ENCODE measurements around the gene ZFAND3. TPM values are rescaled to one million over a fixed set of nuclear protein-coding genes. Genes with fewer than 3 reads are reported as not detected.

The ZFAND3 gene
- total and polyA plus RNA-seq, 2 experiments from 2014 or later = 36.5 to 50.0 TPM

DNA sequence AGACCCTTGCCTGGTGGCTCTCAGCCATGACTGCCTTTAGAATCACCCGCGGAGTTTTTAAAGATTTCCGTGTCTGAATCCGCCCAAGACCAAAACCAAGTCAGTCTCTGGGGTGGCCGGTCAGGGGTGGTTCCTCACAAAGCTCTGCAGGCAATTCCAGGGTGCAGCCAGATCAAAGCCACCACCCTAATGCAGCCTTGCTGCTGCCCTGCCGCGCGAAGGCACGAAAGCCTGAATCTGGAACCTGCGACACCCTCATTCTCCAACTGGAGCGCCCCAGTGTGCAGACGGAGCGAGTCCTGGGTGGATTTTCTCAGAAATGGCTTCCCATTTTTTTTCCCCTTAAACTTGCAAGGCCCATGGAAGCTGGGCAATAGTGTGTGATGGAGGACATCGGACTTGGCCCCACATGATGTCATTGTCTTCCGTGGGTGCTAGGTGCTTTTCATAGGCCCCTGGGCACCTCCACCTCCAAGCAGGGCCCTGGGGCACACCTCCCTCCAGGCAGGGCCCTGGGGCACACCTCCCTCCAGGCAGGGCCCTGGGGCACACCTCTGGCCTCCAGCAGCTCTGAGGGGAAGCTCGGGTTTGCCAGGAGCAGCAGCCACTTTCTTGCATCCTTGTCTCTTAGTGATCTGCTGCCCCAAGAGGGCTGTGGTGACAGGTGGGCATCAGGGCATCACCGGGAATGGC is 343.1 kb downstream of the ZFAND3 start:
- WGBS (ENCODE audit: low lambda C conversion rate, missing lambda C conversion rate) = 98% methylated on average over 17 of the region's 17 CpGs
- Histone ChIP-seq H3K4me2 (no peak overlapping the region), H4K20me1 (ENCODE audit: insufficient read depth, poor library complexity, severe bottlenecking) (no peaks in the 10 kb centered on the region), H3K36me3 (replicated peaks; ENCODE audit: insufficient read depth, low read depth) (no peaks in the 10 kb centered on the region), H3K79me2 (no peaks in the 10 kb centered on the region), H2AFZ (no peak overlapping the region), H3K4me1 (ENCODE audit: insufficient read depth) (no peaks in the 10 kb centered on the region), H3K27ac (no peak overlapping the region), H3K27me3 (no peaks in the 10 kb centered on the region), H3K4me3 (no peak overlapping the region), H3K9me3 (ENCODE audit: low read depth) (no peaks in the 10 kb centered on the region), H3K9me2 (replicated peaks; ENCODE audit: insufficient read depth) (no peaks in the 10 kb centered on the region)
- TF ChIP-seq, protein P1, sequence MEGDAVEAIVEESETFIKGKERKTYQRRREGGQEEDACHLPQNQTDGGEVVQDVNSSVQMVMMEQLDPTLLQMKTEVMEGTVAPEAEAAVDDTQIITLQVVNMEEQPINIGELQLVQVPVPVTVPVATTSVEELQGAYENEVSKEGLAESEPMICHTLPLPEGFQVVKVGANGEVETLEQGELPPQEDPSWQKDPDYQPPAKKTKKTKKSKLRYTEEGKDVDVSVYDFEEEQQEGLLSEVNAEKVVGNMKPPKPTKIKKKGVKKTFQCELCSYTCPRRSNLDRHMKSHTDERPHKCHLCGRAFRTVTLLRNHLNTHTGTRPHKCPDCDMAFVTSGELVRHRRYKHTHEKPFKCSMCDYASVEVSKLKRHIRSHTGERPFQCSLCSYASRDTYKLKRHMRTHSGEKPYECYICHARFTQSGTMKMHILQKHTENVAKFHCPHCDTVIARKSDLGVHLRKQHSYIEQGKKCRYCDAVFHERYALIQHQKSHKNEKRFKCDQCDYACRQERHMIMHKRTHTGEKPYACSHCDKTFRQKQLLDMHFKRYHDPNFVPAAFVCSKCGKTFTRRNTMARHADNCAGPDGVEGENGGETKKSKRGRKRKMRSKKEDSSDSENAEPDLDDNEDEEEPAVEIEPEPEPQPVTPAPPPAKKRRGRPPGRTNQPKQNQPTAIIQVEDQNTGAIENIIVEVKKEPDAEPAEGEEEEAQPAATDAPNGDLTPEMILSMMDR (IDR thresholded peaks at IDR 0.05; ENCODE audit: poor library complexity) = no peak
- TF ChIP-seq EZH2 (IDR thresholded peaks at IDR 0.05; ENCODE audit: borderline replicate concordance) (no peak), EZH2phosphoT487 (IDR thresholded peaks at IDR 0.05; ENCODE audit: low read depth, severe bottlenecking, unreplicated experiment) (no peak)
- DNase-seq (ENCODE audit: low spot score) = no peak

DNA sequence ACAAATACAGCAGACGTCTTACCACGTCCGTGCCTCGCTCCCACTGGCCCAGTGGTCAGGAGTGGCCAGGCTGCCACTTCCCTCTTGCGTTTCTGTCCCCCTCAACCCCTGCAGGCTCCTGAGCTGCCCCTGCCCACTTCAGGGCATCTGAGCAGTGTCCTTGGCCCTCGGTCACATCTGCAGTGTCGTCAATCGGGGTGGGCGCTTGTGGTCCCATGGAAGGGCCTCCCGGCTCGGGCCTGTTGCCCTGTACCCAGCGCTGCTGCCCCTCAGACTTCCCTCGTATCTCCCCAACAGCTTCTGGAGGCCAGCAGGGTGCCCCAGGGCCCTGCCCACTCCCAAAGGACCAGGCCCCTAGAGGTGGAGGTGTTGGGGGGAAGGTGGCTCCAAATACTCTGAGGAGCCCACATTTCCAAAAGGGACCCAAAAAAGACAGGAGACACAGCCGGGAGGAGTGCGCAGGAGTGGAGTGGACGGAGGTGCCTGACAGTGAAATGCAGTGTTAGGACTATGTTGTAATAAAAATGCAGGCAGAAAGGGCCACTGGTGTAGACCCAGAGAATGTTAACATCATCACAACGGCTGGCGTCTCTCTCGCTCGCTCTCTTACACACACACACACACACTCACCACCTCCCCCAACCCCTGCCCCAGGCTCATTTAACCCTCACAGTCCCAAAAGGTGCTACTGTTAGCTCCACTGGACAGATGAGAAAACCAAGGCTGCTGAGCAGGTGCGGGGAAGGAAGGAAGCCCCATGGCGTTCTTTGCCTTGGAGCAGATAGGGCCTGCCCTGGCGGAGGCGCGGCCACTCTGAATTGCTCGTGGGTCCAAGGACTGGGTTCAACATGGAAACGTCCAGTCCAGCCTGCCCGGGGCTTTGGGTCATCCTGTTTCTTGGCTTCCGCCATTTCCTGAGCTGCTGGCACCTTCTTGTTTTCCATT is 343.9 kb downstream of the ZFAND3 start:
- no peak for DNase-seq (ENCODE audit: low spot score)
- Histone ChIP-seq H3K9me2 (replicated peaks; ENCODE audit: insufficient read depth) (no peaks in the 10 kb centered on the region), H3K27ac (no peak overlapping the region), H3K4me2 (no peak overlapping the region), H3K27me3 (no peaks in the 10 kb centered on the region), H3K4me1 (ENCODE audit: insufficient read depth) (no peaks in the 10 kb centered on the region), H3K36me3 (replicated peaks; ENCODE audit: insufficient read depth, low read depth) (no peaks in the 10 kb centered on the region), H3K79me2 (no peaks in the 10 kb centered on the region), H4K20me1 (ENCODE audit: insufficient read depth, poor library complexity, severe bottlenecking) (no peaks in the 10 kb centered on the region), H2AFZ (no peak overlapping the region), H3K9me3 (ENCODE audit: low read depth) (no peaks in the 10 kb centered on the region), H3K4me3 (no peak overlapping the region)
- TF ChIP-seq, protein P1 (IDR thresholded peaks at IDR 0.05; ENCODE audit: poor library complexity) = no peak
- no peak for TF ChIP-seq EZH2 (IDR thresholded peaks at IDR 0.05; ENCODE audit: borderline replicate concordance)
- no peak for TF ChIP-seq EZH2phosphoT487 (IDR thresholded peaks at IDR 0.05; ENCODE audit: low read depth, severe bottlenecking, unreplicated experiment)
- 86% methylated on average over 29 of the region's 29 CpGs for WGBS (ENCODE audit: low lambda C conversion rate, missing lambda C conversion rate)

DNA sequence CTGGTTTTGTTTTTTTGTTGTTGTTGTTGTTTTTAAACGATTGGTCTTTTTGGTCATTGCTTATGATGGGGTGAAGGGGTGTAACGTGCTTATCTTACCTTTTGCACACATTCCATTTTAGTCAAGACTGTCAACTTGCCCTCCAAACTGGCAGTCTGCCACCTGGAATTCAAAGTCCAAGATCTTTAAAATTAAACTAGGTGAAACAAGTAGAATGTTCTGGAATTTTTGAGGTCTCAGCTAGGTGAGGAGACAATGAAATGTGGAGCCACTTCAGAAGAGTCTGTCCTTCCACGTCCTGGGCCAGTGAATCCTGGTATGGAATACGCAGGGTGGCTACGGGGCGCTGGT is 344.6 kb downstream of the ZFAND3 start:
- H2AFZ ChIP-seq = no peak overlapping the region
- no peaks in the 10 kb centered on the region for H3K27me3 ChIP-seq
- H3K27ac ChIP-seq = no peak overlapping the region
- no peaks in the 10 kb centered on the region for H3K9me3 ChIP-seq (ENCODE audit: low read depth)
- TF ChIP-seq EZH2phosphoT487 (IDR thresholded peaks at IDR 0.05; ENCODE audit: low read depth, severe bottlenecking, unreplicated experiment) (no peak), EZH2 (IDR thresholded peaks at IDR 0.05; ENCODE audit: borderline replicate concordance) (no peak)
- TF ChIP-seq, protein P1 (IDR thresholded peaks at IDR 0.05; ENCODE audit: poor library complexity) = no peak
- no peaks in the 10 kb centered on the region for H3K36me3 ChIP-seq (replicated peaks; ENCODE audit: insufficient read depth, low read depth)
- no peaks in the 10 kb centered on the region for H3K79me2 ChIP-seq
- no peaks in the 10 kb centered on the region for H3K4me1 ChIP-seq (ENCODE audit: insufficient read depth)
- no peak for DNase-seq (ENCODE audit: low spot score)
- 93% methylated on average over 6 of the region's 6 CpGs for WGBS (ENCODE audit: low lambda C conversion rate, missing lambda C conversion rate)
- no peaks in the 10 kb centered on the region for H3K9me2 ChIP-seq (replicated peaks; ENCODE audit: insufficient read depth)
- no peak overlapping the region for H3K4me2 ChIP-seq
- no peak overlapping the region for H3K4me3 ChIP-seq
- no peaks in the 10 kb centered on the region for H4K20me1 ChIP-seq (ENCODE audit: insufficient read depth, poor library complexity, severe bottlenecking)

Measured in hepatocyte (in vitro differentiated cells).